AG09319 (cell line): ENCODE measurements around the gene ARCN1.

Experiments
- DNase-seq: peaks from one replicate; pipeline ENCODE4 v3.0.0-alpha.2; 2010; ENCODE audit warnings: low read depth; ENCODE audit errors: extremely low read depth
- TF ChIP-seq, protein P1 (sequence below): IDR thresholded peaks from 2 replicates; pipeline ENCODE4 v1.5.1; 2011; ENCODE audit warnings: low read depth, mild to moderate bottlenecking, inconsistent platforms, low read length, moderate library complexity

The ARCN1 gene

DNA sequence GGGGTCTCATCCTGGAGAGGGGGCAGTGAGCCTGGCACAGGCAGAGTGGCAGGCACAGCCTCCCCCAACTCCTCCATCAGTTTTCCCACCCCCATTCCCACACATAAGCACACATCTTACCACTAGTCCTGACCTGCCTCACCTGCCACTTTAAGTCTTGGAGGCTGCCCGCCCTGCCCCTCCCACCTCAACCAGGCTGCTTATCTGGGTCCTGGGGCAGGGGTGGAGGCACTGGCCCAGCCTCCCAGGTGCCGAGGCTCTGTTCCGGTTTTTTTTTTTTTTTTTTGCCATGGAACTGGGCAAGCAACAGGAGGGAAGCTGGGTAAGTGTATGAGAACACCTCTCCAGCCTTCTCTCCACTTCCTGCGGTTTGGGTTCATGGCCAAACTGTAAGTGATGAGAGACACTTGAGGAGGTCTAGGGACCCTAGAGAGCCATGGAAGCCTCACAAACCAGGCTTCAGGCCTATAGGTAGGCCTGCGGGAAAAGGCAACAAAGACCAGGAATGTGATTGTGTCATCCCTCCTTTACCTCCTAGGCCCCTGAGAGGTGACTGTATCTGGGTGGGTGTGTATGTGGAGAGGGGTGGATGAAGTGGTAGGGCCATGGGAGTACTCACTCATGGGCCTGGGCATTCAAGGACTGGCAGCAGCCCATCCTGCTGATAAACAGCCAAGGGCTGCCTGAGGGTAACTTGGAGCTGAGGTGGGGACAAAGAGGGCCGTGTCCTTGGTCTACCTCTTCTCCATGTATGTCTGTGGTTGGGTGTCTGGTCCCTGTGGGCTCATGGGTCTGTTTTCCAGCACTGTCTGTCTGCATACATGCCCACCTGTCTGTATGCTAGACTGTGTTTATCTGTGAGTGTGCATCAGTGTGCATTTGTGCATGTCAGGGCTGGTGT, 57.8 kb downstream of the ARCN1 start:
- DNase-seq: no peak
- TF ChIP-seq, protein P1, sequence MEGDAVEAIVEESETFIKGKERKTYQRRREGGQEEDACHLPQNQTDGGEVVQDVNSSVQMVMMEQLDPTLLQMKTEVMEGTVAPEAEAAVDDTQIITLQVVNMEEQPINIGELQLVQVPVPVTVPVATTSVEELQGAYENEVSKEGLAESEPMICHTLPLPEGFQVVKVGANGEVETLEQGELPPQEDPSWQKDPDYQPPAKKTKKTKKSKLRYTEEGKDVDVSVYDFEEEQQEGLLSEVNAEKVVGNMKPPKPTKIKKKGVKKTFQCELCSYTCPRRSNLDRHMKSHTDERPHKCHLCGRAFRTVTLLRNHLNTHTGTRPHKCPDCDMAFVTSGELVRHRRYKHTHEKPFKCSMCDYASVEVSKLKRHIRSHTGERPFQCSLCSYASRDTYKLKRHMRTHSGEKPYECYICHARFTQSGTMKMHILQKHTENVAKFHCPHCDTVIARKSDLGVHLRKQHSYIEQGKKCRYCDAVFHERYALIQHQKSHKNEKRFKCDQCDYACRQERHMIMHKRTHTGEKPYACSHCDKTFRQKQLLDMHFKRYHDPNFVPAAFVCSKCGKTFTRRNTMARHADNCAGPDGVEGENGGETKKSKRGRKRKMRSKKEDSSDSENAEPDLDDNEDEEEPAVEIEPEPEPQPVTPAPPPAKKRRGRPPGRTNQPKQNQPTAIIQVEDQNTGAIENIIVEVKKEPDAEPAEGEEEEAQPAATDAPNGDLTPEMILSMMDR: no peak

- no peak for DNase-seq
- TF ChIP-seq, protein P1: no peak
Measured at GRCh38 chr11:118631142-118631909, 59.1 kb downstream of the ARCN1 start.

- DNase-seq: no peak
- TF ChIP-seq, protein P1: no peak
Measured at GRCh38 chr11:118632577-118633318, 60.5 kb downstream of the ARCN1 start.

GRCh38 chr11:118633319-118633690, 61.1 kb downstream of the ARCN1 start:
- TF ChIP-seq, protein P1: no peak
- DNase-seq: no peak

DNA sequence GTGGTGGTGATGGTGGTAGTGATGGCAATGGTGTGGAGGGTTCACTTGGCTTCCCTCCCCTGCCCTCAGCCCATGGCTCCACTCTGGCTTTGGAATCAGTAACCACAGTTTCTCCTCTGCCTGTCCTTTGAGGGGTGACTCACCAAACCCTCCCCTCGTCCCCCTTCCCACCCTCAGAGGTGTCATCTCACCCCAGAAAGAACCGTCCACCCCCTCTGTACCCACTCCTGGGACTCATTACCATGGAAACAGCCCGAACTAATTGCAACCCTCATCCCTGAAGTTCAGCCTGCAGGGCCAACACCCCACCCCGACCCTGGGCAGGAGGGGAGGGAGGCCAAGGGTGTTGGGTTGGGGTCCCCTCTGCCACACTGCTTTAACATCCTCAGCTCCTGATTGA, 61.8 kb downstream of the ARCN1 start:
- no peak for DNase-seq
- TF ChIP-seq, protein P1: no peak

DNA sequence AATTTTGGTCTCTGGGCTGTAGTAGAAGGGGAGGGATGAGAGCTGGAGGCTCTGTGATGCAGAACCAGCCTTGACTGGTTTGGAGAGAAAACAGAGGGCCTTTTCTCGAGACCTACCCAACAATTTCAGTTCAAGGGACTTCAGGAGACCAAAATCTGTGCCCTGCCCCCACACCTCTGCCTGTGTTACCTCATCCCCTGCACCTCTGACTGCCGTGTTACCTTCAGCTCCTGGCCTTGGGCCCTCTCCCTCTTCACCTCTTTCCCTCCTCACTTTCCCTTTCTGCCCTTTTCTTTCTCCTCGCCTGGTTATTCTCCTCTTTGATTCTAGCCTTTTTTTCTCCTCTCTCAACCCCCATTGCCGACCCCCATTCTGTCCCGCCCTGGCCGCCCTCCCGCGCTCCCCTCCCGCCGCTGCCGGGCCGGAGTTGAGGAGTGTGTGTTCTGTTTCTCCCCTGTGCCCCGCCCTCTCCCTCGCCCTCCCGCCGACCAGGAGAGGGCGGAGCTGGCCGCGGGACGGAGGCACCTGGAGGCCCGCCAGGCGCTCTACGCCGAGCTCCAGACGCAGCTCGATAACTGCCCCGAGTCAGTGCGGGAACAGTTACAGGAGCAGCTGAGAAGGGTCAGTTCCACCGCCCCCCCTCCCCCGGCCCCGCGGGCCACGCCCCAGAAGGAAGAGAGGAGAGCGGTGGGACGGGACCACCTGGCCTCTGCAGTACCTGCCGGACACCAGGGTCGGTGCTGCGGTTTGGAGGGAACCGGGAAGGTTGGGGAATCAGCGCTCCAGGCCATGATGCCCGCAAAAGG, 62.4 kb downstream of the ARCN1 start:
- TF ChIP-seq, protein P1: no peak; the same call in 1 of the 2 replicates
- no peak for DNase-seq
